SU-DHL-6 (cell line): ENCODE data around the gene NPEPL1.

Experiments used
- EZH2phosphoT487 ChIP-seq: fragments of 200-600 bp; sonication (generic), shearing (Covaris generic); conservative IDR thresholded peaks from 2 replicates; pipeline ENCODE4 v1.6.1; 2018; ENCODE audit warnings: mild to moderate bottlenecking, antibody characterized with exemption, low read length, moderate library complexity, mixed read lengths
- TF ChIP-seq, protein P1 (sequence below): fragments of 200-600 bp; sonication (generic); IDR thresholded peaks from one replicate; pipeline ENCODE4 v1.5.1; 2017; ENCODE audit warnings: antibody characterized with exemption, mild to moderate bottlenecking, low read length, moderate library complexity; ENCODE audit not compliant: insufficient read depth, poor library complexity, severe bottlenecking

GRCh38 chr20:58652606-58653294 lies 39.9 kb upstream of the NPEPL1 start:
- TF ChIP-seq, protein P1, sequence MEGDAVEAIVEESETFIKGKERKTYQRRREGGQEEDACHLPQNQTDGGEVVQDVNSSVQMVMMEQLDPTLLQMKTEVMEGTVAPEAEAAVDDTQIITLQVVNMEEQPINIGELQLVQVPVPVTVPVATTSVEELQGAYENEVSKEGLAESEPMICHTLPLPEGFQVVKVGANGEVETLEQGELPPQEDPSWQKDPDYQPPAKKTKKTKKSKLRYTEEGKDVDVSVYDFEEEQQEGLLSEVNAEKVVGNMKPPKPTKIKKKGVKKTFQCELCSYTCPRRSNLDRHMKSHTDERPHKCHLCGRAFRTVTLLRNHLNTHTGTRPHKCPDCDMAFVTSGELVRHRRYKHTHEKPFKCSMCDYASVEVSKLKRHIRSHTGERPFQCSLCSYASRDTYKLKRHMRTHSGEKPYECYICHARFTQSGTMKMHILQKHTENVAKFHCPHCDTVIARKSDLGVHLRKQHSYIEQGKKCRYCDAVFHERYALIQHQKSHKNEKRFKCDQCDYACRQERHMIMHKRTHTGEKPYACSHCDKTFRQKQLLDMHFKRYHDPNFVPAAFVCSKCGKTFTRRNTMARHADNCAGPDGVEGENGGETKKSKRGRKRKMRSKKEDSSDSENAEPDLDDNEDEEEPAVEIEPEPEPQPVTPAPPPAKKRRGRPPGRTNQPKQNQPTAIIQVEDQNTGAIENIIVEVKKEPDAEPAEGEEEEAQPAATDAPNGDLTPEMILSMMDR, result no peak
- no peak for TF ChIP-seq EZH2phosphoT487
